IMR-90 (cell line): ENCODE results near the gene EDEM3.

ENCODE experiments used
- BHLHE40 ChIP-seq: fragments of 150-350 bp; IDR thresholded peaks from 2 replicates; pipeline ENCODE4 v1.6.1; 2016; ENCODE audit warnings: mild to moderate bottlenecking, low read depth, low read length
- CEBPB ChIP-seq: IDR thresholded peaks from 2 replicates; pipeline ENCODE4 v1.6.1; 2012; ENCODE audit warnings: low read depth, low read length, improper control_type of control experiment
- MAZ ChIP-seq: IDR thresholded peaks from 2 replicates; pipeline ENCODE4 v1.6.1; 2012; ENCODE audit warnings: low read depth, mild to moderate bottlenecking, low read length, improper control_type of control experiment, moderate library complexity, borderline replicate concordance
- MXI1 ChIP-seq: IDR thresholded peaks from 2 replicates; pipeline ENCODE4 v1.6.1; 2012; ENCODE audit warnings: low read depth, mild to moderate bottlenecking, low read length, moderate library complexity, borderline replicate concordance
- POLR2A ChIP-seq: IDR thresholded peaks from 2 replicates; pipeline ENCODE4 v1.6.1; 2012; ENCODE audit warnings: mild to moderate bottlenecking, low read depth, low read length
- RAD21 ChIP-seq: IDR thresholded peaks from 2 replicates; pipeline ENCODE4 v1.6.1; 2012; ENCODE audit warnings: low read length, improper control_type of control experiment
- RCOR1 ChIP-seq: IDR thresholded peaks from 2 replicates; pipeline ENCODE4 v1.6.1; 2012; ENCODE audit warnings: mild to moderate bottlenecking, low read length, improper control_type of control experiment; ENCODE audit not compliant: insufficient replicate concordance
- TF ChIP-seq, protein P1 (sequence below): conservative IDR thresholded peaks from 2 replicates; pipeline ENCODE4 v1.5.1; 2012; ENCODE audit warnings: mild to moderate bottlenecking, low read depth, low read length, improper control_type of control experiment

DNA sequence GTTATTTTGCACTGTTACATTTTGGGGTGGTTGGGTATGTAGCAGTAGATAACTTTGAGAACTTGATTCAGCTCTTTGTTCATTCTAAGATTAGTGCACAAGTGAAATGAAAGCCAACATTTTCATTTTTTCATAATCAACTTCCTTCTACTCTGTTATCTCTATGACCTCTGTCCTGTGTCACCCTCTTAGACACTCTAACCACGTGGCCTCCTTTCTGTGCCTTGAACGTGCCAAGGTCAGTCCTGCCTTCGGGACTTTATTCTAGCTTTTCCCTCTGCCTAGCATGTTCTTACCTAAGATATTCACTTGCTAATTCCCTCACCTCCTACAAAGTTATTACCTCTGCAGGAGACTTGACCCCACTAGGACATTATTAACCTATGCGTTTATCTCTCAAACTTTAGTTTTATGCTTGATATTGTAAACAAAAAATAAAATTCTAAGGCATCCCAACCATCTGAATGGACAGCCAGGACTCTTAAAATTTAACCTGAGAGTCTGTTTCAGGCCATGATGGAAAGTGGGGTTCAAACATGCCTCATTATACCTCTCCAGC, 19.2 kb upstream of the EDEM3 start:
- TF ChIP-seq, protein P1, sequence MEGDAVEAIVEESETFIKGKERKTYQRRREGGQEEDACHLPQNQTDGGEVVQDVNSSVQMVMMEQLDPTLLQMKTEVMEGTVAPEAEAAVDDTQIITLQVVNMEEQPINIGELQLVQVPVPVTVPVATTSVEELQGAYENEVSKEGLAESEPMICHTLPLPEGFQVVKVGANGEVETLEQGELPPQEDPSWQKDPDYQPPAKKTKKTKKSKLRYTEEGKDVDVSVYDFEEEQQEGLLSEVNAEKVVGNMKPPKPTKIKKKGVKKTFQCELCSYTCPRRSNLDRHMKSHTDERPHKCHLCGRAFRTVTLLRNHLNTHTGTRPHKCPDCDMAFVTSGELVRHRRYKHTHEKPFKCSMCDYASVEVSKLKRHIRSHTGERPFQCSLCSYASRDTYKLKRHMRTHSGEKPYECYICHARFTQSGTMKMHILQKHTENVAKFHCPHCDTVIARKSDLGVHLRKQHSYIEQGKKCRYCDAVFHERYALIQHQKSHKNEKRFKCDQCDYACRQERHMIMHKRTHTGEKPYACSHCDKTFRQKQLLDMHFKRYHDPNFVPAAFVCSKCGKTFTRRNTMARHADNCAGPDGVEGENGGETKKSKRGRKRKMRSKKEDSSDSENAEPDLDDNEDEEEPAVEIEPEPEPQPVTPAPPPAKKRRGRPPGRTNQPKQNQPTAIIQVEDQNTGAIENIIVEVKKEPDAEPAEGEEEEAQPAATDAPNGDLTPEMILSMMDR, result no peak
- TF ChIP-seq BHLHE40 (no peak), POLR2A (no peak), RCOR1 (no peak), CEBPB (no peak), MAZ (no peak), MXI1 (no peak), RAD21 (no peak)
